Liver (tissue), 3 donors: ENCODE results near the gene KTN1.

Experiments
- JUND ChIP-seq, 2 donors: IDR thresholded peaks; 2 replicates each; pipeline ENCODE4 v1.6.1; 2016; ENCODE audit warnings: antibody characterized with exemption in 2 of 2
- RAD21 ChIP-seq, 2 donors: IDR thresholded peaks; 2 replicates each; pipeline ENCODE4 v1.6.1; 2016; ENCODE audit warnings: antibody characterized with exemption in 2 of 2, mild to moderate bottlenecking in 2 of 2
- RXRA ChIP-seq, 2 donors: IDR thresholded peaks; 2 replicates each; pipeline ENCODE4 v1.6.1; 2017 to 2018; ENCODE audit warnings: antibody characterized with exemption in 2 of 2, mild to moderate bottlenecking in 1 of 2
- SP1 ChIP-seq: IDR thresholded peaks from 2 replicates; pipeline ENCODE4 v1.6.1; 2018; ENCODE audit warnings: antibody characterized with exemption, mild to moderate bottlenecking
- TF ChIP-seq, protein P1 (sequence below): fragments of 150-350 bp; IDR thresholded peaks from 2 replicates; pipeline ENCODE4 v1.5.1; 2017; ENCODE audit warnings: improper control_type of control experiment, low read depth, low read length; ENCODE audit not compliant: missing input control
- TF ChIP-seq, protein P2 (sequence below): IDR thresholded peaks from 2 replicates; pipeline ENCODE4 v1.6.1; 2016; ENCODE audit warnings: antibody characterized with exemption
- TF ChIP-seq, protein P3 (sequence below): IDR thresholded peaks from 2 replicates; pipeline ENCODE4 v1.6.1; 2016; ENCODE audit warnings: antibody characterized with exemption, mild to moderate bottlenecking
- donor health status: healthy.
- donor health status: healthy.

DNA sequence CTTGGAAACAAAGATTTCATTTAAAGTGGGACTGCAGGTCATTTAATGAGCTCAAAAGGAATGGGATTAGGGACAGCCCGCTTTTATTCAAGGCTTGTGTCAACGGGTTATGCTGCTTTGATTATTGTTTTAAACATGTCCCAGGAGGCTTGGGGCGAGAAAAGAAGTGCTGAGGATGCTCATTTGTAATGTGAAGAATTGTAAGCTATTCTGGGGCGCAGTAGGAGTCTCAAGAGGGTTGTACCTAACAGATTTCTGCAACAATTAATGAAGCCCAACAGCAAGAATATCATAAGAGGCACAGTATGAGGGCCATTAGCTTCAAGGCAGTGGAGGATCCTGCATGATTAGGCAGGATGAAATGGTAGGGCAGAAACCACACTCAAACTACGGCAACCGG is 122.5 kb downstream of the KTN1 start:
- TF ChIP-seq, protein P1, sequence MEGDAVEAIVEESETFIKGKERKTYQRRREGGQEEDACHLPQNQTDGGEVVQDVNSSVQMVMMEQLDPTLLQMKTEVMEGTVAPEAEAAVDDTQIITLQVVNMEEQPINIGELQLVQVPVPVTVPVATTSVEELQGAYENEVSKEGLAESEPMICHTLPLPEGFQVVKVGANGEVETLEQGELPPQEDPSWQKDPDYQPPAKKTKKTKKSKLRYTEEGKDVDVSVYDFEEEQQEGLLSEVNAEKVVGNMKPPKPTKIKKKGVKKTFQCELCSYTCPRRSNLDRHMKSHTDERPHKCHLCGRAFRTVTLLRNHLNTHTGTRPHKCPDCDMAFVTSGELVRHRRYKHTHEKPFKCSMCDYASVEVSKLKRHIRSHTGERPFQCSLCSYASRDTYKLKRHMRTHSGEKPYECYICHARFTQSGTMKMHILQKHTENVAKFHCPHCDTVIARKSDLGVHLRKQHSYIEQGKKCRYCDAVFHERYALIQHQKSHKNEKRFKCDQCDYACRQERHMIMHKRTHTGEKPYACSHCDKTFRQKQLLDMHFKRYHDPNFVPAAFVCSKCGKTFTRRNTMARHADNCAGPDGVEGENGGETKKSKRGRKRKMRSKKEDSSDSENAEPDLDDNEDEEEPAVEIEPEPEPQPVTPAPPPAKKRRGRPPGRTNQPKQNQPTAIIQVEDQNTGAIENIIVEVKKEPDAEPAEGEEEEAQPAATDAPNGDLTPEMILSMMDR, result no peak
- TF ChIP-seq, protein P2, sequence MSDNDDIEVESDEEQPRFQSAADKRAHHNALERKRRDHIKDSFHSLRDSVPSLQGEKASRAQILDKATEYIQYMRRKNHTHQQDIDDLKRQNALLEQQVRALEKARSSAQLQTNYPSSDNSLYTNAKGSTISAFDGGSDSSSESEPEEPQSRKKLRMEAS, result no peak
- TF ChIP-seq, protein P3, sequence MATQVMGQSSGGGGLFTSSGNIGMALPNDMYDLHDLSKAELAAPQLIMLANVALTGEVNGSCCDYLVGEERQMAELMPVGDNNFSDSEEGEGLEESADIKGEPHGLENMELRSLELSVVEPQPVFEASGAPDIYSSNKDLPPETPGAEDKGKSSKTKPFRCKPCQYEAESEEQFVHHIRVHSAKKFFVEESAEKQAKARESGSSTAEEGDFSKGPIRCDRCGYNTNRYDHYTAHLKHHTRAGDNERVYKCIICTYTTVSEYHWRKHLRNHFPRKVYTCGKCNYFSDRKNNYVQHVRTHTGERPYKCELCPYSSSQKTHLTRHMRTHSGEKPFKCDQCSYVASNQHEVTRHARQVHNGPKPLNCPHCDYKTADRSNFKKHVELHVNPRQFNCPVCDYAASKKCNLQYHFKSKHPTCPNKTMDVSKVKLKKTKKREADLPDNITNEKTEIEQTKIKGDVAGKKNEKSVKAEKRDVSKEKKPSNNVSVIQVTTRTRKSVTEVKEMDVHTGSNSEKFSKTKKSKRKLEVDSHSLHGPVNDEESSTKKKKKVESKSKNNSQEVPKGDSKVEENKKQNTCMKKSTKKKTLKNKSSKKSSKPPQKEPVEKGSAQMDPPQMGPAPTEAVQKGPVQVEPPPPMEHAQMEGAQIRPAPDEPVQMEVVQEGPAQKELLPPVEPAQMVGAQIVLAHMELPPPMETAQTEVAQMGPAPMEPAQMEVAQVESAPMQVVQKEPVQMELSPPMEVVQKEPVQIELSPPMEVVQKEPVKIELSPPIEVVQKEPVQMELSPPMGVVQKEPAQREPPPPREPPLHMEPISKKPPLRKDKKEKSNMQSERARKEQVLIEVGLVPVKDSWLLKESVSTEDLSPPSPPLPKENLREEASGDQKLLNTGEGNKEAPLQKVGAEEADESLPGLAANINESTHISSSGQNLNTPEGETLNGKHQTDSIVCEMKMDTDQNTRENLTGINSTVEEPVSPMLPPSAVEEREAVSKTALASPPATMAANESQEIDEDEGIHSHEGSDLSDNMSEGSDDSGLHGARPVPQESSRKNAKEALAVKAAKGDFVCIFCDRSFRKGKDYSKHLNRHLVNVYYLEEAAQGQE, result no peak
- TF ChIP-seq JUND (IDR thresholded peaks at IDR 0.05), result no peak
- no peak for TF ChIP-seq RXRA (IDR thresholded peaks at IDR 0.05)
- TF ChIP-seq SP1, result no peak
- no peak for TF ChIP-seq RAD21 (IDR thresholded peaks at IDR 0.05)
